Measurements from ENCODE around the gene AAMP. TPM values are rescaled to one million over a fixed set of nuclear protein-coding genes. Genes with fewer than 3 reads are reported as not detected.
A peak's percentile ranks its signal among the peaks of the same experiment; 100 is the strongest.

AAMP gene
- total RNA-seq, 1 donor, result 104 TPM

- H3K4me3 ChIP-seq (ENCODE audit: low read depth, low read length), result no peak overlapping the region
- no peak for TF ChIP-seq CTCF (IDR thresholded peaks at IDR 0.05; ENCODE audit: insufficient read depth, low read depth, low read length)
- no peak for DNase-seq (ENCODE audit: low read depth)
These were observed 25.3 kb downstream of the AAMP start for GRCh38 chr2:218244665-218245064.

- no peak overlapping the region for H3K4me3 ChIP-seq (ENCODE audit: low read depth, low read length)
- no peak for DNase-seq (ENCODE audit: low read depth)
- TF ChIP-seq CTCF (IDR thresholded peaks at IDR 0.05; ENCODE audit: insufficient read depth, low read depth, low read length), result no peak
These were observed 25.7 kb downstream of the AAMP start for GRCh38 chr2:218244204-218244603.

GRCh38 chr2:218238887-218239286 lies 31.1 kb downstream of the AAMP start:
- peak; percentile 93 for DNase-seq (ENCODE audit: low read depth)
- no peak overlapping the region for H3K4me3 ChIP-seq (ENCODE audit: low read depth, low read length)
- no peak for TF ChIP-seq CTCF (IDR thresholded peaks at IDR 0.05; ENCODE audit: insufficient read depth, low read depth, low read length)

- no peak for DNase-seq (ENCODE audit: low read depth)
- H3K4me3 ChIP-seq (ENCODE audit: low read depth, low read length), result no peak overlapping the region
These were observed 33.1 kb downstream of the AAMP start for GRCh38 chr2:218236829-218237228.

GRCh38 chr2:218235017-218235416 lies 34.9 kb downstream of the AAMP start:
- no peak for DNase-seq (ENCODE audit: low read depth)
- H3K4me3 ChIP-seq (ENCODE audit: low read depth, low read length), result no peak overlapping the region
- TF ChIP-seq CTCF (IDR thresholded peaks at IDR 0.05; ENCODE audit: insufficient read depth, low read depth, low read length), result no peak

More at GRCh38 chr2:218236829-218237228, 33.1 kb downstream of the AAMP start:
- no peak for TF ChIP-seq CTCF (IDR thresholded peaks at IDR 0.05; ENCODE audit: insufficient read depth, low read depth, low read length)

- DNase-seq (ENCODE audit: low read depth), result no peak
- no peak for TF ChIP-seq CTCF (IDR thresholded peaks at IDR 0.05; ENCODE audit: insufficient read depth, low read depth, low read length)
- H3K4me3 ChIP-seq (ENCODE audit: low read depth, low read length), result no peak overlapping the region
These were observed 35.4 kb downstream of the AAMP start for GRCh38 chr2:218234521-218234920.

- H3K4me3 ChIP-seq (ENCODE audit: low read depth, low read length), result no peak overlapping the region
- no peak for TF ChIP-seq CTCF (IDR thresholded peaks at IDR 0.05; ENCODE audit: insufficient read depth, low read depth, low read length)
- DNase-seq (ENCODE audit: low read depth), result no peak
These were observed 36.4 kb downstream of the AAMP start for GRCh38 chr2:218233543-218233942.
